ENCODE results near the gene KLRC2. TPM values are rescaled to one million over a fixed set of nuclear protein-coding genes. Genes with fewer than 3 reads are reported as not detected.

The KLRC2 gene
- total and polyA plus RNA-seq, 9 donors: 0.13 to 0.68 (median 0.38) TPM; not detected in 5

Other genes with a start within 250 kb of the KLRC2 start
- 21.6 TPM for gene GABARAPL1, start 223.1 kb downstream of the KLRC2 start, total RNA-seq
- gene GABARAPL1, start 223.1 kb downstream of the KLRC2 start, polyA plus RNA-seq (ENCODE audit: insufficient read depth in 1 of 8, insufficient read length in 8 of 8, low replicate concordance in 1 of 8): 10 to 100 TPM; 16.3 to 27.7 (median 21.1) TPM
- gene KLRD1, start 128.1 kb downstream of the KLRC2 start, total RNA-seq: 0.58 TPM
- gene KLRD1, start 128.1 kb downstream of the KLRC2 start, polyA plus RNA-seq (ENCODE audit: insufficient read depth in 1 of 8, insufficient read length in 8 of 8, low replicate concordance in 1 of 8): under 1 TPM; 0.16 to 0.58 (median 0.23) TPM
- gene KLRK1, start 46.0 kb downstream of the KLRC2 start, total RNA-seq: 0.44 TPM
- gene KLRK1, start 46.0 kb downstream of the KLRC2 start, polyA plus RNA-seq (ENCODE audit: insufficient read depth in 1 of 8, insufficient read length in 8 of 8, low replicate concordance in 1 of 8): under 1 TPM; 0.11 to 0.61 (median 0.30) TPM
- gene KLRC4, start 26.3 kb downstream of the KLRC2 start, total RNA-seq: 0.13 TPM
- gene KLRC4, start 26.3 kb downstream of the KLRC2 start, polyA plus RNA-seq (ENCODE audit: insufficient read depth in 1 of 8, insufficient read length in 8 of 8, low replicate concordance in 1 of 8): under 1 TPM in 1 of 8 donors, not detected in 7; 0.11 TPM
- gene KLRC3, start 15.4 kb downstream of the KLRC2 start, total RNA-seq: 0.09 TPM
- gene KLRC3, start 15.4 kb downstream of the KLRC2 start, polyA plus RNA-seq (ENCODE audit: insufficient read depth in 1 of 8, insufficient read length in 8 of 8, low replicate concordance in 1 of 8): under 1 TPM in 2 of 8 donors, not detected in 6; 0.16 to 0.30 TPM
- gene KLRC1, start 17.4 kb upstream of the KLRC2 start, total RNA-seq: 0.22 TPM
- under 1 TPM; 0.10 to 0.64 (median 0.34) TPM for gene KLRC1, start 17.4 kb upstream of the KLRC2 start, polyA plus RNA-seq (ENCODE audit: insufficient read depth in 1 of 8, insufficient read length in 8 of 8, low replicate concordance in 1 of 8)
- gene EIF2S3B, start 69.9 kb upstream of the KLRC2 start, total RNA-seq: 0.71 TPM
- gene EIF2S3B, start 69.9 kb upstream of the KLRC2 start, polyA plus RNA-seq (ENCODE audit: insufficient read depth in 1 of 8, insufficient read length in 8 of 8, low replicate concordance in 1 of 8): 1 to 10 TPM in 4 of 8 donors, under 1 TPM in 4; 0.75 to 5.1 (median 1.2) TPM
- gene MAGOHB, start 177.6 kb upstream of the KLRC2 start, total RNA-seq: 24.7 TPM
- 10 to 100 TPM; 23.7 to 37.9 (median 27.8) TPM for gene MAGOHB, start 177.6 kb upstream of the KLRC2 start, polyA plus RNA-seq (ENCODE audit: insufficient read depth in 1 of 8, insufficient read length in 8 of 8, low replicate concordance in 1 of 8)
- gene STYK1, start 238.0 kb upstream of the KLRC2 start, total RNA-seq: not detected
- gene STYK1, start 238.0 kb upstream of the KLRC2 start, polyA plus RNA-seq (ENCODE audit: insufficient read depth in 1 of 8, insufficient read length in 8 of 8, low replicate concordance in 1 of 8): under 1 TPM in 4 of 8 donors, not detected in 4; 0.10 to 0.39 (median 0.13) TPM